ENCODE measurements around the gene MIER2.
"Not testable (repeated sequence)": the region's sequence is repeated elsewhere in the genome, so short reads cannot be mapped to it uniquely, and the experiment has no call there.

The MIER2 gene, protein sequence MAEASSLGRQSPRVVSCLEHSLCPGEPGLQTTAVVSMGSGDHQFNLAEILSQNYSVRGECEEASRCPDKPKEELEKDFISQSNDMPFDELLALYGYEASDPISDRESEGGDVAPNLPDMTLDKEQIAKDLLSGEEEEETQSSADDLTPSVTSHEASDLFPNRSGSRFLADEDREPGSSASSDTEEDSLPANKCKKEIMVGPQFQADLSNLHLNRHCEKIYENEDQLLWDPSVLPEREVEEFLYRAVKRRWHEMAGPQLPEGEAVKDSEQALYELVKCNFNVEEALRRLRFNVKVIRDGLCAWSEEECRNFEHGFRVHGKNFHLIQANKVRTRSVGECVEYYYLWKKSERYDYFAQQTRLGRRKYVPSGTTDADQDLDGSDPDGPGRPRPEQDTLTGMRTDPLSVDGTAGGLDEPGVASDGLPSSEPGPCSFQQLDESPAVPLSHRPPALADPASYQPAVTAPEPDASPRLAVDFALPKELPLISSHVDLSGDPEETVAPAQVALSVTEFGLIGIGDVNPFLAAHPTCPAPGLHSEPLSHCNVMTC

DNA sequence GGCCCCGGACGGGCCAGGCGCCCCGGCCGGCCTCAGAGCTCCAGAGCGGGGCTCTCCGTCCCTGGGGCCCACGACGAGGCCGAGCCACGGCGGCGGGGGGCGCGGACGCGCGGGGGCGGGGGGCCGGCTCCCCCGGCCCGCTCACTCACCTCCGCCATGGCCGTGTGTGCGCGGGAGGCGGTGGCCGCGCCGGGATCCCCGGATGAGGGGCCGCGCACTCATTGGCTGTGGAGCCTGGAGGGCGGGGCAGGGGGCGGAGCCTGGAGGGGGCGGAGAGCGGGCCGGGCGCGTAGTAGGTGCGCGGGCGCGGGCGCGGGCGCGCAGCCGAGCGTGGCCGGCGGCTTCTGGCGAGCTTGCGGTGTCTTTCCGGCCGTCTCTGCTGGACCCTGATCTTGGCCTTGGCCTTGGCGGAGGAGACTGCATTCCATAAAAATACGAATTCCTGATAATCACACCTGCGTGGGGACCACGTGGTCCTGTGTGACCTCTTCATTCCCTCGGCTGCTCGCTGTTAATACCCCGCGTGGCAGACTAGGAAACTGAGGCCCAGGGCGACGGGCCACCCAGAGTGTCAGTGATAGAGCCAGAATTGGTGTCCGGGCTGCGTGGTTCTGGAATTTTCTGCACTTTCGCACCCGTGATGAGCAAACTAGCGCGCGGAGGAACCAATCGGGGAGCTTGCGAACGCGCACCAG is at the start of gene MIER2:
TSS of gene MIER2 (minus strand) at position 172 of the 695 bp plus-strand sequence. CDS start at position 158, 14 bp downstream.
- peak; percentile 99 for DNase-seq (ENCODE audit: low spot score)

DNA sequence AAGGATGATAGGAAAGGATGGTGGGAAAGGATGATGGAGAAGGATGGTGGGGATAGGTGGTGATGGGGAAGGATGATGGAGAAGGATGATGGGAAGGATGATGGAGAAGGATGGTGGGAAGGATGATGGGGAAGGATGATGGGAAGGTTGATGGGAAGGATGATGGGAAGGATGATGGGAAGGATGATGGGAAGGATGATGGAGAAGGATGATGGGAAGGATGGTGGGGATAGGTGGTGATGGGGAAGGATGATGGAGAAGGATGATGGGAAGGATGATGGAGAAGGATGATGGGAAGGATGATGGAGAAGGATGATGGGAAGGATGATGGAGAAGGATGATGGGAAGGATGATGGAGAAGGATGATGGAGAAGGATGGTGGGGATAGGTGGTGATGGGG is 49.0 kb upstream of the MIER2 start:
- DNase-seq (ENCODE audit: low spot score) = not testable (repeated sequence)

DNA sequence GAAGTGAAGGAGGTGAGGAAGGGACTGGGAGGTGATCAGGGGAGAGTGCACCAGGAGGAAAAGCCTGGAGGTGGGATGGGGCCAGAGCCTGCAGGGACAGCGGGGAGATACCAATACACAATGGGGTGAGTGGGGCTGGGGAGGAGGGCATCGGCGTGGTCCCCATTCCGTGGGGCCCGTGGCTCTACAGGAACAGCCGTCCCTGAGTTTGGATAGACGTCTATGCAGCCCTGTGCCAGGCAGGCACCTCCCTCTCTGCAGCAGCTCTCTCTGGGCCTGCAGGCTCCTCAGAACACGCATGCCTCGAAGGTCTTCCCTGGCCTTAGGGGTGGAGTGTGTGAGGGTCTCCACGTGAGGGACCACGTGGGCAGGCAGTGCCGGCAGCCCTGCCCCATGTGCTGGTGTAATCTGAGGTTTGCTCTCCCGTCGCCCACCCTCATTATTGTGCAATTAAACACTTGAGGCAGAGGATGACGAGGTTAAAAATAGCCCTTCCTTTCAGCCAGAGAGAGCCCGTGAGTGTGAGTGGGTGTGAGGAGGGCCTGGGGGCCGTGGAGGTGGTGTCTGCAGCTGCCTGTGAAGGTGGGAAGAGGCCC is 47.9 kb upstream of the MIER2 start:
- no peak for DNase-seq (ENCODE audit: low spot score)

DNA sequence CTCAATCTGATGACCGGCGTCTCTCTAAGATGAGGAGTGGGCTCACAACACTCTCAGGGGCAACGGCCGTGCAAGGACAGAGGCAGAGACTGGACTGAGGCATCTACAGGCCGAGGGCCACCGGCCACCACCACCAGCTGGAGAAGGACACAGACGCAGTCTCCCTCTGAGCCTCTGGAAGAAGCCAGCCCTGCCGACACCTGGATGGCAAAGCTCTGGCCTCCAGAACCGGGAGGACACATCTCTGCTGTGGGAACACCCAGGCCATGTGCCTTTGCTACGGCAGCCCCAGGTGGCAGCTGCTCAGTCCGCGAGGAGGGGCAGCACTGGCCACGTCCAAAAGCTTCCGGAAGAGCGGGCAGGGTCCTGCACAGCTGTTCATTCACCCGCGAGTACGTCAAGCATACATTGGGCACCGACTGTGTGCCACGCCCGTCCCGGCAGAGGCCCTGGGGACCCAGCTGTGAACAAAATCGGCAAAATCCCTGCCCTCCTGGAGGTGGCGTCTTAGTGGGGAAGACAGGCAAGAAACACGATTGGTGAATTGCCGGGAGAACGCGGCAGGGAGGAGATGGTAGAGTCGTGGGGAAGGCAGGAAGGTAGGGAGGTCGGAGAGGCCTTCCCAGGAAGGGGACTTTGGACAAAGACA is 47.3 kb upstream of the MIER2 start:
- DNase-seq (ENCODE audit: low spot score) = no peak

DNA sequence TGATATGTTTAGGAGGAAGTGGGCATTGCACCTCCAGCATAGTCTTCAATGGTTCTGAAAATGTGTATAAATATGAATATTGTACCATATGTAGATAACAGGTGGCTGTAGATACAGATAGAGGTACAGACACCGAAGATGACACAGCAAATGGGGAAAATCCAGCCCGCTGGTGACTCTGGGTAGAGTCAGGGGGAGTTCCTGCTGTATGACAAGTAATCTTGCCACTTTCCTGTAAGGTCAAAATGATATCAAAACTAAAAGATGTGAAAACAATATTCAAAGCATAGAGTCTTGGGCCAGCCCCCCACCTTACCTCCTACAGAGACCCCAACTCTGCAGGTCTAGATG is 46.6 kb upstream of the MIER2 start:
- DNase-seq (ENCODE audit: low spot score) = no peak

DNA sequence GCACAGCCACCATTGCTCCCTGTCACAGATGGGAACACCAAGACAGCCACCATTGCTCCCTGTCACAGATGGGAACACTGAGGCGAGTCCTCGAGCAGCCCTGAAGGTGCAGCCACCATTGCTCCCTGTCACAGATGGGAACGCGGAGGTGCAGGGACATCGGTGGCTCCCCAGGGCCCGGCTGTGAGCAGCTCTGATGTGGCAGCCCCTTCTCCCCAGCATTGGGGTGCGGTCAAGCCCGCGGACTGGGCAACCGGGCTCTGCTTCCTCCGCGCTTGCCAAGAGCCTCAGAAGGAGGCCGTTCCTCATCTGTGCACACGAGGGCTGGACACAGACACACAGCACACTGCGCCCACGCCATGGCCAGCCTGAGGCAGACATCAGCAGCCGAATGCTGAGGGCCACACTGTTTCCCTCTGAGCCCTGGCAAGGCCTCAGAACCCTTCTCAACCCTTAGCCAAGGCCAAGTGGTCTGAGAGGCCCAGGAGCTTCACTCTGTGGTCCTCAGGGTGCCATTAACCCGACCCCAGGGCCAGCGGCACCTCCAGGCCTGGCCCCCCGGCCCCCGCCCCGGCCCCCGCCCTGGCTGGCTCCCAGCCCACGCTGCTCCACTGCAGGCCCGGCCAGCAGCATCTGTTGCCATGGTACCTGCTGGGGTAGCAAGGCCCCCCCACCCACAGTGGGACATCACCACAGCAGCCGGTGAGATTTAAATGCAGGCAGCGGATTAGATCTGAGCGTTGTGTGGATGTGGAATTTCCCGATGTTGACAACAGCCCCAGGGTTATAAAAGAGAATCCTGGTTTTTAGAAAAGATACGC is 46.0 kb upstream of the MIER2 start:
- DNase-seq (ENCODE audit: low spot score) = no peak

DNA sequence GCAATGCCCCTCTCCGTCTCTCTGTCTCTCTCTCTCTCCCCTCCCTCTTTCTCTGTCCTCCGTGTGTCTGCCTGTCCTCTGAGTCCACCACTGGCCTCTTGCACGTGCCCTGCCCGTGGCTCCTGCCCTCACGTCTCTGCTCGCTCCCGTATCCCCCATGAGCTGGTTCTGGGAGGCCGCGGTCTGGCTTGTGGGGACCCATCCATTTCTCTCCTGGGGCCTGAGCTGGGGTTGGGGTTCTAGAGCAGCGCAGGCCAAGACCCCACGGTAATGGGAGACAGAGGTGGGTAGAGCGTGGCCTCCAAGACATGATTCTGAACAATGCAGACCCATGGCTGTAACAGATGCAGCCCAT is 45.3 kb upstream of the MIER2 start:
- no peak for DNase-seq (ENCODE audit: low spot score)

DNA sequence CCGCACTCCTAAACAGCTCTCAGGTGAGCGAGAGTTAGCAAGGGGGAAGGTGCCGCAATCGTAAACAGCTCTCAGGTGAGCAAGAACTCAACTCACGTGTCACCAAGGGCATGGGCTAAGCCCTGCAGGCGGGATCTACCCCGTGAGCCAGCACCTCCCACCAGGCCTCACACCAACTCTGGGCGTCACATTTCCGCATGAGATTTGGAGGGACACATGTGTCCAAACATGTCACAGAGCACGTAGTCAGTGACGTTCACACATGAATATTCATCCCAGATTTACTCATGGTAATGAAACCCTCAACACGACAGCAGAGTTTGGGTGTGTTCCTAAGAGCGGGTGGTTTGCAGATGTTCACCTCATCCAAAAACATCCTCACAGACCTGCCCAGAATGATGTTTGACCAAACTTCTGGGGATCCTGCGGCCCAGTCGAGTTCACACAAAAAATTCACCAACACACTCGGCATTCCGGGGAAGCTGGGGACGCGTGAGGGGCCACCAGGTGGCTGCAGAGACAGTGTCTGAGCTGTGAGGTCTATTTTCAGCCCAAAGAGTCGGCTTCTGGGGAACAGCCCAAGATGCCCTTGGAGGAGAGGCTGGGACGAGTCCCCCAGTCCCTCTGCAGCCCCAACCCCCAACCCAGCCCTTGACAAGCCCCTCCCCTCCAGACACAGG is 44.8 kb upstream of the MIER2 start:
- DNase-seq (ENCODE audit: low spot score) = no peak

DNA sequence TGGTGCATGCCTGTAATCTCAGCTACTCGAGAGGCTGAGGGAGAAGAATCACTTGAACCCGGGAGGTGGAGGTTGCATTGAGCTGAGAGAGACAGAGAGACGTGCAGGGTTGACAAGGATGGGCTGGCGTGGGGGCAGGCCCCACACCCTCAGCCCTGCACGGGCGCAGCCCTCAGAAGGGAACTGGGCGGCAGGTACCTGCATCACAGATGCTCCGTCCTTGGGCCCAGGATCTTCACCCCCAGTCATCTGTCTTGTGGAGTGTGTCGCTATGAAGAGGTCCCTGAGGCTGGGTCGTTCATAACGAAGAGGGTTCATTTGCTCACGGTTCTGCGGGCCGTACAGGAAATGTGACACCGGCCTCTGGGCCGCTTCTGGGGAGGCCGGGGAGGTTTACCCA is 44.1 kb upstream of the MIER2 start:
- DNase-seq (ENCODE audit: low spot score) = no peak

DNA sequence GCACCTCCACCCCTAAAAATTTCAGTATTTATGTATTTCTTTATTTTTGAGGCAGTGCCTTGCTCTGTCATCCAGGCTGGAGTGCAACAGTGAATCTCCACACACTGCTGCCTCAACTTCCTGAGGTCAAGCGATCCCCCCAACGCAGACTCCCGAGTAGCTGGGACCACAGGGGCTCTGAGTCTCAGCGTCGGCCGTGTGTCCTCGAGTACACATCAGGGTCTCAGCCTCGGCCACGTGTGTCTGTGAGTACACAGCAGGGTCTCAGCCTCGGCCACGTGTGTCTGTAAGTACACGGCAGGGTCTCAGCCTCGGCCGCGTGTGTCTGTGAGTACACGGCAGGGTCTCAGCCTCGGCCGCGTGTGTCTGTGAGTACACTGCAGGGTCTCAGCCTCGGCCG is 43.2 kb upstream of the MIER2 start:
- DNase-seq (ENCODE audit: low spot score) = no peak

DNA sequence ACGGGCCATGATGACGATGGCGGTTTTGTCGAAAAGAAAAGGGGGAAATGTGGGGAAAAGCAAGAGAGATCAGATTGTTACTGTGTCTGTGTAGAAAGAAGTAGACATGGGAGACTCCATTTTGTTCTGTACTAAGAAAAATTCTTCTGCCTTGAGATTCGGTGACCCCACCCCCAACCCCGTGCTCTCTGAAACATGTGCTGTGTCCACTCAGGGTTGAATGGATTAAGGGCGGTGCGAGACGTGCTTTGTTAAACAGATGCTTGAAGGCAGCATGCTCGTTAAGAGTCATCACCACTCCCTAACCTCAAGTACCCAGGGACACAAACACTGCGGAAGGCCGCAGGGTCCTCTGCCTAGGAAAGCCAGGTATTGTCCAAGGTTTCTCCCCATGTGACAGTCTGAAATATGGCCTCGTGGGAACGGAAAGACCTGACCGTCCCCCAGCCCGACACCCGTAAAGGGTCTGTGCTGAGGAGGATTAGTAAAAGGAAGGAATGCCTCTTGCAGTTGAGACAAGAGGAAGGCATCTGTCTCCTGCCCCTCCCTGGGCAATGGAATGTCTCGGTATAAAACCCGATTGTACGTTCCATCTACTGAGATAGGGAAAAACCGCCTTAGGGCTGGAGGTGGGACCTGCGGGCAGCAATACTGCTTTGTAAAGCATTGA is 42.2 kb upstream of the MIER2 start:
- DNase-seq (ENCODE audit: low spot score) = not testable (repeated sequence)

DNA sequence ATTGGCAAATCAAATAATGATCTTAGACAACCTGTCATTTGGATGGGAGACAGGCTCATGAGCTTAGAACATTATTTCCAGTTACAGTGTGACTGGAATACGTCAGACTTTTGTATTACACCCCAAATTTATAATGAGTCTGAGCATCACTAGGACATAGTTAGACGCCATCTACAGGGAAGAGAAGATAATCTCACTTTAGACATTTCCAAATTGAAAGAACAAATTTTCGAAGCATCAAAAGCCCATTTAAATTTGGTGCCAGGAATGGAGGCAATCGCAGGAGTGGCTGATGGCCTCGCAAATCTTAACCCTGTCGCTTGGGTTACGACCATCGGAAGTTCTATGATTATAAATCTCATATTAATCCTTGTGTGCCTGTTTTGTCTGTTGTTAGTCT is 41.6 kb upstream of the MIER2 start:
- DNase-seq (ENCODE audit: low spot score) = not testable (repeated sequence)

DNA sequence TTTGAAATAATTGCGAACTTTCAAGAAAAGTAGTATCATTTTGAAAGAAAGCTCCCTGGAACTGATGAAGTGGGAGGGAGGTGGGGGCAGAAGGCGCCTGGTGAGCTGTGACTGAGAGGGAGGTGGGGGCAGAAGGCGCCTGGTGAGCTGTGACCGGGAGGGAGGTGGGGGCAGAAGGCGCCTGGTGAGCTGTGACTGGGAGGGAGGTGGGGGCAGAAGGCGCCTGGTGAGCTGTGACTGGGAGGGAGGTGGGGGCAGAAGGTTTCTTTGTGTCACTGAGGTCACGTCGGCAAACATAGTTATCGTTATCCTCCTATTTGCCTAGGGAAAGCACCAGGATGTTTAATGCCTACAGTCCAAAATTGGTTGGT is 40.2 kb upstream of the MIER2 start:
- DNase-seq (ENCODE audit: low spot score) = no peak

DNA sequence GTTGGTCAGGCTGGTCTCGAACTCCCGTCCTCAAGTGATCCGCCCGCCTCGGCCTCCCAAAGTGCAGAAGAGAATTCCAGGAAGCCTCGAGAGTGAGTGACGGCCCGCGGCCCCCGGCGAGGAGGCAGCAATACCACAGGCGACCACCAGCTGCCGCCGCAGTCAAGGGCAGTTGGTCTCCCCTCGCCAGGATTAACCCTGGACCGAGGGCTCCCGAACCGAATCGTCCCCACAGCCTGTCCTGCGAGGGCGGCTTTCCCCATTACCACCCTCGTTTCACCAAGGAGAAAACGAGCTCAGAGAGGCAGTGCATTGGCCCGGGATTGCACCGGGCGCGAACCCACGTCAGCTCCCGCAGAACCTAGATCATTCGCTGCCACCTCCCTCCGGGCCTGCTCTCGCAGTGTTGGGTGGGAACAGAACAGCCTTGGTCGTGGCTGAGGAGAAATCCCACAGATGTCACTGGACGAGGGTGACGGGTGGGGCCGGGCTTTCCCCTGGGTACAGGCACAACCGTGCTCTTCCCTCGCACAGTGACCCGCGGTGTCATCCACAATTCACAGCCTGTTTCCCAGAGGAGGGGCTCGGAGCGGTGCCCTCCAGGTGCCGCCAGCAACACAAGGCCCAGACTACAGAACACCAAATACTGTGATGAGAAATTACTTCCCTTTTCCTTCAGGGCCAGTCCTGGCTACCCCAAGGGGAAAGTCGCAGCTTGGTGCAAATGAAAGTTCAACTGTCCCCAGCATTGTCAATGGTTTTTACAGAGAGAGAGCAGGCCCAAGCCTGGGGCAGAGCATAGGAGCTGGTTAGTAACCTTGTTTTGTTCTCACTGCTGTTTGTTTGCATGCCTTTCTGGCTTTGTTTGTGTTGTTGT is 39.6 kb upstream of the MIER2 start:
- DNase-seq (ENCODE audit: low spot score) = peak; percentile 84

DNA sequence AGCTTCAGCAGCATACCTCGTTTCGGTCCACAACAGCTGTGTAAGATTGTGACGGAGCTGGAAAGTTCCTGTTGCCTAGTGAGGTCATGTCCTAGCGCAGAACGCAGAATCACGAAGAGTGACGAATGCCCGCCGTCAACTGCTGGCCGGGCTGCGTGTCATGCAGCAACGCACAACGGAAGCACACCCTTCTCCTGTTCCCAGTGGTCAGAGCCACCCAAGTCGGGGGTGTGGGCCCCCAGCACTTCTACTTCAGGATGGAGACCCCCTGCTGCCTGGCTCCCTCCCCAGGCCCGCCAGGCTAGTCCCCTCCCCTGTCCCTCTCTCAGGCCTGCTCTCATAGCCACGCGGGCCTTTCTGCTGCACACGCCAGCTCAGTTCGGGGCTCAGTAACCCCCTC is 38.4 kb upstream of the MIER2 start:
- no peak for DNase-seq (ENCODE audit: low spot score)

DNA sequence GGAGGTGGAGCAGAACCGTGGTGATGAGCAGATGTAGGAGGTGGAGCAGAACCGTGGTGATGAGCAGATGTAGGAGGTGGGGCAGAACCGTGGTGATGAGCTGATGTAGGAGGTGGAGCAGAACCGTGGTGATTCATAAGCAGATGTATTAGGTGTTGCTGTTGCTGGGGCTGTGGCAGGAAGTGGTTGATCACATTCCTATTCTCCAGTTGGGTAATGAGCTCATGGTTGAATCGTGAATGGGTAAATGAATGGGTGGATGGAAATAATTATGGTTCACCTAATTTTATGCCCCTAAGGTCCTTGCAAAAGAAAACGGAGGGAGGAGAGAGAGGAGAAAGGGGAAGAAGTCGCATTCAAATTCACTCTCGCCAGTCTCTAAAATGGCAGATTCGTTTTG is 38.0 kb upstream of the MIER2 start:
- DNase-seq (ENCODE audit: low spot score) = not testable (repeated sequence)

DNA sequence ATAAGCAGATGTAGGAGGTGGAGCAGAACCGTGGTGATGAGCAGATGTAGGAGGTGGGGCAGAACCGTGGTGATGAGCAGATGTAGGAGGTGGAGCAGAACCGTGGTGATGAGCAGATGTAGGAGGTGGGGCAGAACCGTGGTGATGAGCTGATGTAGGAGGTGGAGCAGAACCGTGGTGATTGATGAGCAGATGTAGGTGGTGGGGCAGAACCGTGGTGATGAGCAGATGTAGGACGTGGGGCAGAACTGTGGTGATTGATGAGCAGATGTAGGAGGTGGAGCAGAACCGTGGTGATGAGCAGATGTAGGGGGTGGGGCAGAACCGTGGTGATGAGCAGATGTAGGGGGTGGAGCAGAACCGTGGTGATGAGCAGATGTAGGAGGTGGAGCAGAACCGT is 37.3 kb upstream of the MIER2 start:
- not testable (repeated sequence) for DNase-seq (ENCODE audit: low spot score)

DNA sequence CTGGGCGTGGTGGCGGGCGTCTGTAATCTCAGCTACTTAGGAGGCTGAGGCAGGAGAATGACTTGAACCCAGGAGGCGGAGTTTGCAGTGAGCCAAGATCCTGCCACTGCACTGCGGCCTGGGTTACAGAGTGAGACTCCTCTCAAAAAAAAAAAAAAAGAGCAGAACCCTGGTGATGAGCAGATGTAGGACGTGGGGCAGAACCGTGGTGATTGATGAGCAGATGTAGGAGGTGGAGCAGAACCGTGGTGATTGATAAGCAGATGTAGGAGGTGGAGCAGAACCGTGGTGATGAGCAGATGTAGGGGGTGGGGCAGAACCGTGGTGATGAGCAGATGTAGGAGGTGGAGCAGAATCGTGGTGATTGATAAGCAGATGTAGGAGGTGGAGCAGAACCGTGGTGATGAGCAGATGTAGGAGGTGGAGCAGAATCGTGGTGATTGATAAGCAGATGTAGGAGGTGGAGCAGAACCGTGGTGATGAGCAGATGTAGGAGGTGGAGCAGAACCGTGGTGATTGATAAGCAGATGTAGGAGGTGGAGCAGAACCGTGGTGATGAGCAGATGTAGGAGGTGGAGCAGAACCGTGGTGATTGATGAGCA is 36.1 kb upstream of the MIER2 start:
- DNase-seq (ENCODE audit: low spot score) = not testable (repeated sequence)

DNA sequence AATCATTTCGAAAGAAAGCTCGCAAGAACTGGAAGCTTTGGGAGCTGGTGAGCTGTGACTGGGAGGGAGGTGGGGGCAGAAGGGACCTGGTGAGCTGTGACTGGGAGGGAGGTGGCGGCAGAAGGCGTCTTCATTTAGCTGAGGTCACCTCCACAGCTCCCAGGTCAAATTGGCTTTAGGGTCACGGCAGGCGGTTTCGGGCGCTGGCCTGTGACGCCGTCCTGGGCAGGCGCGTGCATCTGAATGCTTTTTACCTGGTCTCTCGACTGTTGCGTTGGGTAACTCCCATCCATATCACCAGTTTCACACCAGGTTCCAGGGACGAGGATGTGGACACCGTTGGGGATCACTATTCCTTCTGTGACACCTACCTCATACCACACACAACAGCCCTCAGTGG is 35.2 kb upstream of the MIER2 start:
- DNase-seq (ENCODE audit: low spot score) = no peak
